ENCODE results near the gene CABP4.

DNA sequence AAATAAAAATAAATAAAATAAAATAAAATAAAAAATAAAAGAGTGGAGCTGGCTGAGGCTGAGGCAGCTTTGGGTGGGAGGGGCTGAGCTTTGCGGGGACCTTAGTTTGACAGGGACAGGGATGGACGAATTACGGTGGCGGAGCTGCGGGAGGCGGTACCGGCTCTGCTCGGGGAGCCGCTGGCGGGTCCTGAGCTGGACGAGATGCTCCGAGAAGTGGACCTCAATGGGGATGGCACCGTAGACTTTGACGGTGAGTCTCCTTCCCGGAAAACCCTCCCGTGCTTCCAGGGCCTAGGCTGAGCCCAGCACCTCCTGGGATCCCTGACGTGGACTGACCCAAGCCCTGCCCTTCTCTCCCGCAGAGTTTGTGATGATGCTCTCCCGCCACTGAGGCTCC lies 3.1 kb downstream of the CABP4 start:
- TF ChIP-seq, protein P1, sequence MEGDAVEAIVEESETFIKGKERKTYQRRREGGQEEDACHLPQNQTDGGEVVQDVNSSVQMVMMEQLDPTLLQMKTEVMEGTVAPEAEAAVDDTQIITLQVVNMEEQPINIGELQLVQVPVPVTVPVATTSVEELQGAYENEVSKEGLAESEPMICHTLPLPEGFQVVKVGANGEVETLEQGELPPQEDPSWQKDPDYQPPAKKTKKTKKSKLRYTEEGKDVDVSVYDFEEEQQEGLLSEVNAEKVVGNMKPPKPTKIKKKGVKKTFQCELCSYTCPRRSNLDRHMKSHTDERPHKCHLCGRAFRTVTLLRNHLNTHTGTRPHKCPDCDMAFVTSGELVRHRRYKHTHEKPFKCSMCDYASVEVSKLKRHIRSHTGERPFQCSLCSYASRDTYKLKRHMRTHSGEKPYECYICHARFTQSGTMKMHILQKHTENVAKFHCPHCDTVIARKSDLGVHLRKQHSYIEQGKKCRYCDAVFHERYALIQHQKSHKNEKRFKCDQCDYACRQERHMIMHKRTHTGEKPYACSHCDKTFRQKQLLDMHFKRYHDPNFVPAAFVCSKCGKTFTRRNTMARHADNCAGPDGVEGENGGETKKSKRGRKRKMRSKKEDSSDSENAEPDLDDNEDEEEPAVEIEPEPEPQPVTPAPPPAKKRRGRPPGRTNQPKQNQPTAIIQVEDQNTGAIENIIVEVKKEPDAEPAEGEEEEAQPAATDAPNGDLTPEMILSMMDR (conservative IDR thresholded peaks at IDR 0.05) = no peak
- no peak for TF ChIP-seq EZH2 (IDR thresholded peaks at IDR 0.05; ENCODE audit: low read depth)
